ENCODE results near the gene CCNQ.

DNA sequence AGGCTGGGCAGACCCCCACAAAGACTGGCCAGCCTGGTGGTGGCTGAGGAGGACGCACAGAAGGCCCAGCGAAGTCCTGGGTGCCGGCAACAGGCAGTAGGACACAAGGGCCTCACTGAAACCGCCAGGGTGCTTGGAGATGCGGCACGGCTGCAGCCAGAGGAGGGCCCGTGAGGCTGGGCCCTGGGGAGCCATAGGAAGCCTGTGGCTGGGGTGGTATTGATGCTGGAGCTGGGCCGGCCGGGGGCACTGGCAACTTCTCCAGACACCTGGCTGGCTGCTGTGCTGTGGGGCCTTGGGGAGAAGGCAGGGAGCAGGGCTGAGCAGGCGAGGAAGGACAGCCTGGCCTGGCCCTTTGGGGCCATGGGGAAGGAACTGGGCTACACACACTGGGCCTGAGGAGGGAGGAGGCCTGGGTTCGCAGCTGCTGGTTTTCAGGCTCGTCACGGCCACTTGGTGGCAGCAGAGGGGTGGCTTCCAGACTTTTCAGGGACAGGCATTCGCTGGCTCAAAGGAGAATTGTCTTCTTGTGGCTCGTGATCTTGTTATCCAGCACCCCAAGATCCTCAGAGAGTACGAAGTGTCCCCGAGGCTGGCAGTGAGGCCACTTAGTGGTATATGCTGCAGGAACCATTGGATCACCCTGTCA, 44.3 kb downstream of the CCNQ start:
- TF ChIP-seq JUN (IDR thresholded peaks at IDR 0.05; ENCODE audit: borderline replicate concordance, insufficient read depth, insufficient read length, low read depth) (no peak), FOS (IDR thresholded peaks at IDR 0.05; ENCODE audit: borderline replicate concordance, insufficient read depth, low read length) (no peak), POLR2A (IDR thresholded peaks at IDR 0.05; ENCODE audit: low read depth, low read length) (no peak), EZH2 (IDR thresholded peaks at IDR 0.05; ENCODE audit: borderline replicate concordance, low read depth, low read length, severe bottlenecking) (no peak), MYC (IDR thresholded peaks at IDR 0.05; ENCODE audit: low read depth, low read length) (no peak)
- TF ChIP-seq, protein P1, sequence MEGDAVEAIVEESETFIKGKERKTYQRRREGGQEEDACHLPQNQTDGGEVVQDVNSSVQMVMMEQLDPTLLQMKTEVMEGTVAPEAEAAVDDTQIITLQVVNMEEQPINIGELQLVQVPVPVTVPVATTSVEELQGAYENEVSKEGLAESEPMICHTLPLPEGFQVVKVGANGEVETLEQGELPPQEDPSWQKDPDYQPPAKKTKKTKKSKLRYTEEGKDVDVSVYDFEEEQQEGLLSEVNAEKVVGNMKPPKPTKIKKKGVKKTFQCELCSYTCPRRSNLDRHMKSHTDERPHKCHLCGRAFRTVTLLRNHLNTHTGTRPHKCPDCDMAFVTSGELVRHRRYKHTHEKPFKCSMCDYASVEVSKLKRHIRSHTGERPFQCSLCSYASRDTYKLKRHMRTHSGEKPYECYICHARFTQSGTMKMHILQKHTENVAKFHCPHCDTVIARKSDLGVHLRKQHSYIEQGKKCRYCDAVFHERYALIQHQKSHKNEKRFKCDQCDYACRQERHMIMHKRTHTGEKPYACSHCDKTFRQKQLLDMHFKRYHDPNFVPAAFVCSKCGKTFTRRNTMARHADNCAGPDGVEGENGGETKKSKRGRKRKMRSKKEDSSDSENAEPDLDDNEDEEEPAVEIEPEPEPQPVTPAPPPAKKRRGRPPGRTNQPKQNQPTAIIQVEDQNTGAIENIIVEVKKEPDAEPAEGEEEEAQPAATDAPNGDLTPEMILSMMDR (IDR thresholded peaks at IDR 0.05; ENCODE audit: extremely low read depth in 1 of 2, insufficient read depth in 1 of 2, low read depth in 1 of 2, low read length in 2 of 2): peak; percentile 48 to 71
- TF ChIP-seq, protein P2, sequence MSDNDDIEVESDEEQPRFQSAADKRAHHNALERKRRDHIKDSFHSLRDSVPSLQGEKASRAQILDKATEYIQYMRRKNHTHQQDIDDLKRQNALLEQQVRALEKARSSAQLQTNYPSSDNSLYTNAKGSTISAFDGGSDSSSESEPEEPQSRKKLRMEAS (IDR thresholded peaks at IDR 0.05; ENCODE audit: insufficient read depth, insufficient read length): no peak
